ENCODE data around the gene EFCC1. TPM values are rescaled to one million over a fixed set of nuclear protein-coding genes. Genes with fewer than 3 reads are reported as not detected.

Gene EFCC1
- total RNA-seq, 1 donor: not detected

DNA sequence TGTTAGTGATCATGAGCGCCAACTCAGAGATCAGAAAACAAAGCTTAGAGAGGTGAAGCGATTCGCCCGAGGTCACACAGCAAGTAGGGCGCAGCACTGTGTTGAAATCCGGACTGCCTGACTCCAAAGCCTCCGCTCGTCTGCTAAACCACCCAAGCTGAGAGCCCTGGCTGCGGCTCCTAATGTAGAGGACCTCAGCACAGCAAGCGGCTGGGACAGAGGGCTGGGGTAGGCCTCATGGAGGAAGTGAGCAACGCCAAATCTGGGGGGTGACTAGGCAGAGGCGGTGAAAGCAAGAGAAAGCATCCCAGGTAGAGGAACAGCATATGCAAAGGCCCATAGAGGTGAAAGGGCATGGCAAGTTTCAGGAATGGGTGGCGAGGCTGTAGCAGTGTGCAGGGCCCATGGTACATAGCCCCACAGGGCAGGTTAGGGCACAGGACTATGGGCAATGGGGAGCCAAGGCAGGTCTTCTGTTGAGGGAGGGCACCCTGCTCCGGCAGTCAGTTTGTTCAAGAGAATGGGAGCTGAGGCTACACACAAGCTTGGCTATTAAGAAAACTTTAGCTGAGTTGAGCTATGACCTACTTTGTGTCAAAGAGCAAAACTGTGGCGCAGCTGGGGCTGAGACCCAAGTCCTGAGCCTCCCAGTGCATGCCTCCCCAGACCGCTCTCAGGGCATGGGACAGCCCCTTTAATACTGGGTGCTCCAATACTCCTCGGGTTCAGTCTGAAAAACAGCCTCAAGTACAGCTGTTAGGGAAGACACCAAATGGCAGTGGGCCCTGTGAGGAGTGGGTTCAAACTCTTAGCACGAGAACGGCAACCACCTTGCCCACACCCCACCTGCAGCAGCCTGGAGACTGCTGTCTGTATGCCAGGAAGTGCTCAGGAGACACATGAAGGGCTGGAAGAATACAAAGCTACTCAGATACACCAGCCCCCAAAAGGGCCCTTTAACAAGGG, 6.2 kb upstream of the EFCC1 start:
- no peak overlapping the region for H3K4me3 ChIP-seq (ENCODE audit: low read depth, low read length)
- no peak for TF ChIP-seq CTCF (IDR thresholded peaks at IDR 0.05; ENCODE audit: insufficient read depth, low read length)
- DNase-seq (ENCODE audit: low read depth): no peak

- H3K4me3 ChIP-seq (ENCODE audit: low read depth, low read length): no peak overlapping the region
- no peak for DNase-seq (ENCODE audit: low read depth)
- TF ChIP-seq CTCF (IDR thresholded peaks at IDR 0.05; ENCODE audit: insufficient read depth, low read length): no peak
Observed at GRCh38 chr3:128995737-128996136, 5.4 kb upstream of the EFCC1 start.

- TF ChIP-seq CTCF (IDR thresholded peaks at IDR 0.05; ENCODE audit: insufficient read depth, low read length): no peak
- no peak overlapping the region for H3K4me3 ChIP-seq (ENCODE audit: low read depth, low read length)
- no peak for DNase-seq (ENCODE audit: low read depth)
Observed at GRCh38 chr3:128996200-128996599, 4.9 kb upstream of the EFCC1 start.

DNA sequence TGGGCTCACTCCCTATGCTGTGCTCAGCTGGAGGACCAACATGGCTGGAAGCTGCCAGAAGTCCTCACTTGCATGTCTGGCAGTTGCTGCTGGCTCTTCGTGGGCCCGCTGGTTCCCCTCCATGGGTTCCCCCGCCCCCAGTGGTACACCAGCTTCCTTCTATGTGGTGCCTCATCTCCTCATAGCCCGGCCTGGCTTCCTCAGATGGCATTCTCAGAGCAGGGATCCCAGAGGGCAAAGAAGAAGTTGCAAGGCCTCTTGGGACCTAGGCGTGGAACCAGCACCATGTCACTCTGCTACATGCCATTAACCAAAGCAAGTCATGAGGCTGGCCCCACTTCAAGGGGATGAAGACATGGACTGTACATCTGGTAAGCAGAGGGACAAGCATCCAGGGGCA, 4.4 kb upstream of the EFCC1 start:
- TF ChIP-seq CTCF (IDR thresholded peaks at IDR 0.05; ENCODE audit: insufficient read depth, low read length): no peak
- no peak for DNase-seq (ENCODE audit: low read depth)
- no peak overlapping the region for H3K4me3 ChIP-seq (ENCODE audit: low read depth, low read length)

GRCh38 chr3:128997486-128998133, 3.5 kb upstream of the EFCC1 start:
- no peak for DNase-seq (ENCODE audit: low read depth)
- TF ChIP-seq CTCF (IDR thresholded peaks at IDR 0.05; ENCODE audit: insufficient read depth, low read length): no peak
- H3K4me3 ChIP-seq (ENCODE audit: low read depth, low read length): no peak overlapping the region

GRCh38 chr3:128998561-128998960, 2.5 kb upstream of the EFCC1 start:
- DNase-seq (ENCODE audit: low read depth): no peak
- H3K4me3 ChIP-seq (ENCODE audit: low read depth, low read length): no peak overlapping the region
- TF ChIP-seq CTCF (IDR thresholded peaks at IDR 0.05; ENCODE audit: insufficient read depth, low read length): no peak
